HepG2 (cell line): ENCODE results near the gene KCTD14. TPM values are rescaled to one million over a fixed set of nuclear protein-coding genes. Genes with fewer than 3 reads are reported as not detected.
A peak's percentile ranks its signal among the peaks of the same experiment; 100 is the strongest.

Experiments used
- ATF2 ChIP-seq: sonication (generic); formaldehyde crosslinking; IDR thresholded peaks from 2 replicates; pipeline ENCODE4 v1.4.0; 2020; ENCODE audit warnings: missing genetic modification reagents
- BRF2 ChIP-seq: sonication (generic); formaldehyde crosslinking; IDR thresholded peaks from 2 replicates; pipeline ENCODE4 v1.8.1; 2022; ENCODE audit warnings: mild to moderate bottlenecking, missing genetic modification reagents
- CEBPG ChIP-seq: IDR thresholded peaks from 2 replicates; pipeline ENCODE4 v1.6.1; 2016
- DMAP1 ChIP-seq: IDR thresholded peaks from 2 replicates; pipeline ENCODE4 v1.6.1; 2016
- IKZF1 ChIP-seq: fragments of 450-650 bp; IDR thresholded peaks from 2 replicates; pipeline ENCODE4 v1.7.1; 2016
- IKZF5 ChIP-seq: IDR thresholded peaks from 2 replicates; pipeline ENCODE4 v1.6.1; 2018; ENCODE audit warnings: missing genetic modification reagents, mild to moderate bottlenecking, missing compliant biosample characterization
- MBD4 ChIP-seq: IDR thresholded peaks from 2 replicates; pipeline ENCODE4 v1.6.1; 2012; ENCODE audit warnings: low read length, inconsistent platforms, borderline replicate concordance
- MEF2D ChIP-seq: sonication (generic); formaldehyde crosslinking; IDR thresholded peaks from 2 replicates; pipeline ENCODE4 v1.5.1; 2020; ENCODE audit warnings: mild to moderate bottlenecking, missing genetic modification reagents
- NR2F6 ChIP-seq, 2 experiments: IDR thresholded peaks; 2 replicates each; pipeline ENCODE4 v1.6.1; 2016; ENCODE audit warnings: antibody characterized with exemption in 1 of 2, mild to moderate bottlenecking in 1 of 2
- PREB ChIP-seq: sonication (generic); formaldehyde crosslinking; IDR thresholded peaks from 2 replicates; pipeline ENCODE4 v1.4.0; 2020; ENCODE audit warnings: missing genetic modification reagents
- ZBTB20 ChIP-seq: sonication (generic); formaldehyde crosslinking; IDR thresholded peaks from 2 replicates; pipeline ENCODE4 v1.8.1; 2023; ENCODE audit warnings: missing genetic modification reagents, low read depth, mild to moderate bottlenecking, borderline replicate concordance
- ZFY ChIP-seq: sonication (generic); formaldehyde crosslinking; IDR thresholded peaks from 2 replicates; pipeline ENCODE4 v1.4.0; 2020; ENCODE audit warnings: missing genetic modification reagents
- ZNF276 ChIP-seq: sonication (generic); formaldehyde crosslinking; IDR thresholded peaks from 2 replicates; pipeline ENCODE4 v1.4.0; 2020; ENCODE audit warnings: mild to moderate bottlenecking, low read depth, missing genetic modification reagents
- ZNF576 ChIP-seq: sonication (generic); formaldehyde crosslinking; IDR thresholded peaks from 2 replicates; pipeline ENCODE4 v1.4.0; 2020; ENCODE audit warnings: mild to moderate bottlenecking, missing genetic modification reagents
- ZNF580 ChIP-seq: IDR thresholded peaks from 2 replicates; pipeline ENCODE4 v1.6.1; 2016; ENCODE audit warnings: low read depth, borderline replicate concordance
- ZNF691 ChIP-seq: sonication (generic); formaldehyde crosslinking; IDR thresholded peaks from 2 replicates; pipeline ENCODE4 v1.4.0; 2020; ENCODE audit warnings: missing genetic modification reagents, low read depth, mild to moderate bottlenecking, borderline replicate concordance
- ZNF879 ChIP-seq: sonication (generic); formaldehyde crosslinking; IDR thresholded peaks from 2 replicates; pipeline ENCODE4 v1.8.1; 2023; ENCODE audit warnings: missing genetic modification reagents
- ZSCAN5A ChIP-seq: sonication (generic); formaldehyde crosslinking; IDR thresholded peaks from 2 replicates; pipeline ENCODE4 v1.8.0; 2022; ENCODE audit warnings: mild to moderate bottlenecking, missing genetic modification reagents, borderline replicate concordance
- polyA plus RNA-seq, 8 experiments: library from polyadenylated mRNA; depleted of rRNA in 3 of 8; stranded (reverse) in 7 of 8; unstranded in 1 of 8; fragments of >200 nt; fragmentation: Illumina TruSeq in 4 of 8; extraction: Trizol in 4 of 8; gene quantifications; 2 replicates each; pipeline versions ENCODE4 v1.2.1 to v1.2.3, GENCODE V29; 2011 to 2016; ENCODE audit warnings: low read depth in 4 of 8, missing spikeins in 1 of 8, mixed read lengths in 1 of 8; ENCODE audit not compliant: insufficient read depth in 1 of 8
- total RNA-seq, 5 experiments: library from RNA; depleted of rRNA; stranded (reverse); fragments of >200 nt; fragmentation: Illumina TruSeq; extraction: Trizol; gene quantifications; 2 replicates each; pipeline ENCODE4 v1.2.3, GENCODE V29; 2016; ENCODE audit warnings: low read depth in 1 of 5

Gene KCTD14
- total and polyA plus RNA-seq, 2 of the 13 experiments (the other 11 are each of a cell fraction or from before 2014, with no cell fraction given), result 10.3 to 15.6 TPM

- TF ChIP-seq ATF2 (peak; percentile 72), ZNF691 (CRISPR knock-in tag) (peak; percentile 70; the same call in 1 of the 2 replicates), ZNF879 (CRISPR knock-in tag) (peak; percentile 74; the same call in 1 of the 2 replicates), PREB (no peak), IKZF5 (peak; percentile 88), BRF2 (CRISPR knock-in tag) (no peak), ZSCAN5A (CRISPR knock-in tag) (peak; percentile 57; the same call in 1 of the 2 replicates), ZFY (CRISPR knock-in tag) (peak; percentile 82), ZNF576 (CRISPR knock-in tag) (no peak), MEF2D (peak; percentile 37; the same call in 1 of the 2 replicates), CEBPG (CRISPR knock-in tag) (peak; percentile 34), ZBTB20 (CRISPR knock-in tag) (peak; percentile 87; the same call in 1 of the 2 replicates), IKZF1 (no peak), ZNF276 (CRISPR knock-in tag) (0 out of 2 replicates have a peak, but pooled peaks have one; percentile 23), MBD4 (no peak), NR2F6 (IDR thresholded peaks at IDR 0.05) (peak; percentile 94), NR2F6 (CRISPR knock-in tag; IDR thresholded peaks at IDR 0.05) (peak; percentile 80), ZNF580 (CRISPR knock-in tag) (peak; percentile 82; the same call in 1 of the 2 replicates), DMAP1 (CRISPR knock-in tag) (peak; percentile 87)
Observed at GRCh38 chr11:77994434-77995362, 28.4 kb downstream of the KCTD14 start, which contains the start of gene INTS4 (continued).
